Keratinocyte (primary cell): ENCODE results near the gene TNRC18. TPM values are rescaled to one million over a fixed set of nuclear protein-coding genes. Genes with fewer than 3 reads are reported as not detected.
A peak's percentile ranks its signal among the peaks of the same experiment; 100 is the strongest.

Experiments used
- DNase-seq: peaks from one replicate; pipeline ENCODE4 v3.0.0-alpha.2; 2011; ENCODE audit warnings: low read depth, missing footprints, low spot score
- FAIRE-seq: peaks from 2 replicates; lab custom pipeline; 2011; peaks lifted over from hg19 to GRCh38; lab: Jason Lieb, UNC
- H2AFZ ChIP-seq: 2 replicates; pipeline ENCODE4 v1.6.0; 2012; ENCODE audit warnings: low read length, control low read depth, inconsistent platforms; ENCODE audit not compliant: control insufficient read depth
- H3K27ac ChIP-seq: 2 replicates; pipeline ENCODE4 v1.5.1; 2011; ENCODE audit warnings: low read length; ENCODE audit not compliant: control insufficient read depth, insufficient read depth
- H3K27me3 ChIP-seq: 3 replicates; pipeline ENCODE4 v1.6.0; 2011; ENCODE audit warnings: low read length; ENCODE audit not compliant: control insufficient read depth, insufficient read depth; ENCODE audit errors: extremely low read depth
- H3K36me3 ChIP-seq, 2 experiments: 2 replicates in 1 of 2; 3 replicates in 1 of 2; pipeline ENCODE4 v1.5.1; 2011; ENCODE audit warnings: low read length in 2 of 2, mild to moderate bottlenecking in 1 of 2; ENCODE audit not compliant: control insufficient read depth in 2 of 2, insufficient read depth in 2 of 2; ENCODE audit errors: extremely low read depth in 1 of 2
- H3K4me1 ChIP-seq: 3 replicates; pipeline ENCODE4 v1.5.1; 2011; ENCODE audit warnings: low read length; ENCODE audit not compliant: control insufficient read depth, insufficient read depth; ENCODE audit errors: extremely low read depth
- H3K4me2 ChIP-seq: 3 replicates; pipeline ENCODE4 v1.6.0; 2011; ENCODE audit warnings: low read depth, low read length; ENCODE audit not compliant: control insufficient read depth, insufficient read depth; ENCODE audit errors: extremely low read depth
- H3K4me3 ChIP-seq, 3 experiments: fragments of 200-600 bp in 1 of 3; sonication (generic) in 1 of 3; 2 replicates in 2 of 3; 3 replicates in 1 of 3; pipeline ENCODE4 v1.5.1; 2011 to 2016; ENCODE audit warnings: low read length in 3 of 3, mild to moderate bottlenecking in 3 of 3, control low read depth in 2 of 3, inconsistent platforms in 1 of 3, low read depth in 1 of 3, mixed read lengths in 1 of 3, mixed run types in 1 of 3, moderate library complexity in 1 of 3; ENCODE audit not compliant: control insufficient read depth in 2 of 3, insufficient read depth in 2 of 3; ENCODE audit errors: extremely low read depth in 1 of 3
- H3K79me2 ChIP-seq: 2 replicates; pipeline ENCODE4 v1.6.0; 2012; ENCODE audit warnings: low read length; ENCODE audit not compliant: control insufficient read depth, insufficient read depth
- H3K9ac ChIP-seq: 3 replicates; pipeline ENCODE4 v1.6.0; 2011; ENCODE audit warnings: low read length; ENCODE audit not compliant: control insufficient read depth, insufficient read depth; ENCODE audit errors: extremely low read depth
- H3K9me1 ChIP-seq: 3 replicates; pipeline ENCODE4 v1.6.0; 2011; ENCODE audit warnings: low read length; ENCODE audit not compliant: control insufficient read depth, insufficient read depth; ENCODE audit errors: extremely low read depth
- H3K9me3 ChIP-seq: 2 replicates; pipeline ENCODE4 v1.5.1; 2012; ENCODE audit warnings: low read depth, low read length; ENCODE audit not compliant: control insufficient read depth
- H4K20me1 ChIP-seq: 3 replicates; pipeline ENCODE4 v1.6.0; 2011; ENCODE audit warnings: low read length; ENCODE audit not compliant: control insufficient read depth, insufficient read depth; ENCODE audit errors: extremely low read depth
- EZH2 ChIP-seq: IDR thresholded peaks from one replicate; pipeline ENCODE4 v1.6.1; 2012; ENCODE audit warnings: inconsistent platforms, mild to moderate bottlenecking, low read length, moderate library complexity
- dilution Hi-C: fragments of 300-500 bp; cut with MboI; formaldehyde crosslinking; loops from one replicate; pipeline ENCODE4 v1.7.0; 2020; ENCODE audit warnings: low sequenced_read_pairs; ENCODE audit not compliant: extremely low pct_ligation_motif_present
- polyA plus RNA-seq, 5 experiments: library from polyadenylated mRNA; depleted of rRNA in 3 of 5; stranded (reverse) in 3 of 5; stranded (forward) in 1 of 5; unstranded in 1 of 5; fragments of >200 nt; gene quantifications; 1 replicate in 1 of 5; 2 replicates in 3 of 5; 3 replicates in 1 of 5; pipeline versions ENCODE4 v1.2.1 to v1.2.3, GENCODE V29; 2011 to 2012; ENCODE audit warnings: missing spikeins in 2 of 5, low read depth in 1 of 5, low replicate concordance in 1 of 5
- TF ChIP-seq, protein P1 (sequence below), 3 experiments: IDR thresholded peaks in 1 of 3; conservative IDR thresholded peaks in 1 of 3; optimal IDR thresholded peaks in 1 of 3; 2 replicates in 2 of 3; 3 replicates in 1 of 3; pipeline versions ENCODE3 to v1.5.1; 2011; ENCODE audit warnings: low read length in 3 of 3, mild to moderate bottlenecking in 3 of 3, moderate library complexity in 2 of 3, control low read depth in 1 of 3, inconsistent platforms in 1 of 3; ENCODE audit not compliant: insufficient read depth in 2 of 3; ENCODE audit errors: extremely low read depth in 1 of 3

The TNRC18 gene
- polyA plus RNA-seq, 1 donor (not counting 4 experiments of a cell fraction or from before 2014, with no cell fraction given), result 13.2 TPM

DNA sequence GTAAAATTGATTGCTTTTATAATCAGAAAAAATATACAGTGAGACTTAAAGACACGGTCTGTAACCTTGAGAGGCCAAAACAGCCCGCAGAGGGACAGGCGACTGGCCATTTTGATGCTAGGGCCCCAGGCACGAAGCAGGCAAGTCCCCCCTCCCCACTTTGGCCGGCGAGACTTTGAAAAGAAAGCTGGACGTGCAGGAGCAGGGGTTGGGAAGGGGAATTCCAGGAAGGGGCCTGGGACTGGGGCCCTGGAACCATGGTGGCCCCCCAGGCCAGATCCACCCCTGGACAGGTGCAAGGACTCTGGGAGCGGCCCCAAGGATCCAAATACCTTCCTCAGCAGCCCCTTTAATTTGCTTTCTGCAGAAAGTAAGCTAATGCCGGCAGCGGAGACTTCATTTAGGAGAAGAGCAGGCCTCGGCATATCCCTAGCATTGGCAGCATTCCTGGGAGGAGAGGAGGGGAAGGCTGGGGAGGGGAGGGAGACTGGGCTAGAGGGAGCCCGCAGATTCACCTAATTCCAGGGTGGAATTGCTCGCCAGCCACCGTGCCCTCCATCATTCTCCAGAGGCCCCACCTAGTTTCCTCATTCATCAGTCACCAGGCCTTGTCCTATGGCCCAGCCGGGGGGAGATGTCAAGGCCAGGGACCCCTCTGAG is 24.9 kb upstream of the TNRC18 start:
- H3K4me3 ChIP-seq, result peak overlapping the region in 2 of 3 experiments; percentile 2 to 32
- no peaks in the 10 kb centered on the region for H4K20me1 ChIP-seq
- H3K9me1 ChIP-seq, result no peaks in the 10 kb centered on the region
- dilution Hi-C loops, result no loop called here
- no peak for TF ChIP-seq EZH2
- TF ChIP-seq, protein P1, sequence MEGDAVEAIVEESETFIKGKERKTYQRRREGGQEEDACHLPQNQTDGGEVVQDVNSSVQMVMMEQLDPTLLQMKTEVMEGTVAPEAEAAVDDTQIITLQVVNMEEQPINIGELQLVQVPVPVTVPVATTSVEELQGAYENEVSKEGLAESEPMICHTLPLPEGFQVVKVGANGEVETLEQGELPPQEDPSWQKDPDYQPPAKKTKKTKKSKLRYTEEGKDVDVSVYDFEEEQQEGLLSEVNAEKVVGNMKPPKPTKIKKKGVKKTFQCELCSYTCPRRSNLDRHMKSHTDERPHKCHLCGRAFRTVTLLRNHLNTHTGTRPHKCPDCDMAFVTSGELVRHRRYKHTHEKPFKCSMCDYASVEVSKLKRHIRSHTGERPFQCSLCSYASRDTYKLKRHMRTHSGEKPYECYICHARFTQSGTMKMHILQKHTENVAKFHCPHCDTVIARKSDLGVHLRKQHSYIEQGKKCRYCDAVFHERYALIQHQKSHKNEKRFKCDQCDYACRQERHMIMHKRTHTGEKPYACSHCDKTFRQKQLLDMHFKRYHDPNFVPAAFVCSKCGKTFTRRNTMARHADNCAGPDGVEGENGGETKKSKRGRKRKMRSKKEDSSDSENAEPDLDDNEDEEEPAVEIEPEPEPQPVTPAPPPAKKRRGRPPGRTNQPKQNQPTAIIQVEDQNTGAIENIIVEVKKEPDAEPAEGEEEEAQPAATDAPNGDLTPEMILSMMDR (optimal IDR thresholded peaks at IDR 0.05 in 1 of 3, IDR thresholded peaks at IDR 0.05 in 1 of 3, conservative IDR thresholded peaks at IDR 0.05 in 1 of 3; ENCODE audit: extremely low read depth in 1 of 3, insufficient read depth in 2 of 3, low read length in 3 of 3), result peak in 1 of 3 experiments; percentile 6
- H2AFZ ChIP-seq, result peak overlapping the region; percentile 22
- H3K27ac ChIP-seq, result no peak overlapping the region
- no peaks in the 10 kb centered on the region for H3K36me3 ChIP-seq
- H3K9ac ChIP-seq, result peak overlapping the region; percentile 36
- H3K27me3 ChIP-seq, result peaks cover under 1% of the 10 kb centered on the region
- peak overlapping the region; percentile 80 for H3K4me2 ChIP-seq
- H3K79me2 ChIP-seq, result no peaks in the 10 kb centered on the region
- H3K4me1 ChIP-seq, result peaks cover 11% of the 10 kb centered on the region
- no peak for DNase-seq
- FAIRE-seq, result peak; percentile 83
- no peaks in the 10 kb centered on the region for H3K9me3 ChIP-seq

DNA sequence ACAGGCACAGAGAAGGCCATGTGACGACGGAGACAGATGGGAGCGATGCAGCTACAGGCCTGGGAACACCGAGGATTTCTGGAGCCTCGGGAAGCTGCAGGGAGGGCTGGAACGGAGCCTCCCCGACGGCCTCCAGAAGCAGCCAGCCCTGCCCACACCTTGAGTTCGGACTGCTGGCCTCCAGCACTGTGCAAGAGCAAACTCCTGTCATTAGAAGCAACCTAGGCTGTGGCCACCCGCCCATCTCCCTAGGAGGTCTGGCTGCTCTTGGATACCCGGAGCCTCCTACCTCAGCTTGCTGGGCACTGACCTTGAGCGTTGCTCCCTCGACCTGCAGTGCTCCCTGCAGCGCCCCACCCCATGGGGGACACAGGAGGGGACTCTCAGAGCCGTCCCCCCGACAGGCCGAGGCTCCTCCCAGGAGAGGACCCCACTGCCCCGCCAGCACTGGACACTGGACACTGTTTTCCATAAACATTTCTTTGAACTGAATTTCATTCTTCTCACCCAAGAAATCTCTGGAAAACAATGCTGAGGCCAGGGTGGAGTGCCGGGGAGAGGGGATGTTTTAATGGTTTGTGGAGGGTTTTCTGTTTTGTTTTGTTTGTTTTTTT is 22.5 kb upstream of the TNRC18 start:
- Histone ChIP-seq H3K4me2 (no peak overlapping the region), H3K4me1 (peaks cover 11% of the 10 kb centered on the region), H3K27me3 (peaks cover 6% of the 10 kb centered on the region), H3K4me3 (no peak overlapping the region), H3K27ac (no peak overlapping the region), H3K9ac (no peak overlapping the region), H3K9me3 (no peaks in the 10 kb centered on the region), H2AFZ (no peak overlapping the region), H3K9me1 (no peaks in the 10 kb centered on the region), H3K79me2 (no peaks in the 10 kb centered on the region), H4K20me1 (no peaks in the 10 kb centered on the region), H3K36me3 (no peaks in the 10 kb centered on the region)
- TF ChIP-seq, protein P1 (optimal IDR thresholded peaks at IDR 0.05 in 1 of 3, IDR thresholded peaks at IDR 0.05 in 1 of 3, conservative IDR thresholded peaks at IDR 0.05 in 1 of 3; ENCODE audit: extremely low read depth in 1 of 3, insufficient read depth in 2 of 3, low read length in 3 of 3), result no peak
- TF ChIP-seq EZH2, result no peak
- dilution Hi-C loops, result no loop called here
- FAIRE-seq (no peak), DNase-seq (no peak)
